ENCODE results near the gene NAT10.
"Not testable (repeated sequence)": the region's sequence is repeated elsewhere in the genome, so short reads cannot be mapped to it uniquely, and the experiment has no call there.

The NAT10 gene

DNA sequence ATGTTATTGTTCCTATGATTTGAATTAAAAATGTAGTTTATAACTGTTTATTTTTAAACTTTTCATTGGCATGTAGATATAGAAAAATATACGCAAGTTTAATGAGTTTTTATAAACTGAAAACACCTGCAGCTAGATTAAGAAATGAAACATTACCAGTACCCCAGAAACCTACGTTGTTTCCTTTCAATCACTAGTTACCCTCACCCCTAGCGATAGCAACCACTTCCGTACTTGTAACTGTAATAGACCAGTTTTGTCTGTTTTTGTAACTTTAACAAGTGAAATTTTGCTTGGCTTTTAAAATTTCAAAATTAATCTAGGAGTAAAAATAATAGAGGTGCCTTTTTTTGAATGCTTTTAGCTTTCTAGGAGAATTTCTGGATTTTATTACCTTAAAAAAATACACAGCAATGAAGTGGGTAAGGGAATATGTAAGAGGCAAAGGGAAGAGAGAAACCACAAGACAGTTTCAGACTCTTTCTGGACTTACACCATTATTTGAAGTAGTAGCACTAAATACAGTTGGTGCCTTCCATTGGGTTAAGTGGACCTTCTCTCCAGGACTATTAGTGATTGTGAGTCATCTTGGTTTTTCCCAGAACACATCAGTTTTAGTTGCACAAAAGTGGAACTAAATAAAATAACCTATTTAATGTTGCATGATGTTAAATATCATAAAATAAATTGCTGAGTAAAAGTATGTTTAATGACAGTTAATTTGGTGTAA lies 18.7 kb upstream of the NAT10 start:
- no peak for DNase-seq (ENCODE audit: low read depth, low spot score)
- Histone ChIP-seq H3K4me3 (no peak overlapping the region), H3K36me3 (ENCODE audit: insufficient read depth, low read length) (peaks cover 99% of the 10 kb centered on the region), H3K9me3 (ENCODE audit: low read depth, low read length) (no peaks in the 10 kb centered on the region), H3K9ac (ENCODE audit: insufficient read length) (no peak overlapping the region), H3K27ac (peak overlapping the region; percentile 29; the same call in 1 of the 2 replicates)
- TF ChIP-seq POLR2AphosphoS5 (IDR thresholded peaks at IDR 0.05; ENCODE audit: borderline replicate concordance, low read depth, low read length): no peak
- TF ChIP-seq EZH2 (IDR thresholded peaks at IDR 0.05): no peak

DNA sequence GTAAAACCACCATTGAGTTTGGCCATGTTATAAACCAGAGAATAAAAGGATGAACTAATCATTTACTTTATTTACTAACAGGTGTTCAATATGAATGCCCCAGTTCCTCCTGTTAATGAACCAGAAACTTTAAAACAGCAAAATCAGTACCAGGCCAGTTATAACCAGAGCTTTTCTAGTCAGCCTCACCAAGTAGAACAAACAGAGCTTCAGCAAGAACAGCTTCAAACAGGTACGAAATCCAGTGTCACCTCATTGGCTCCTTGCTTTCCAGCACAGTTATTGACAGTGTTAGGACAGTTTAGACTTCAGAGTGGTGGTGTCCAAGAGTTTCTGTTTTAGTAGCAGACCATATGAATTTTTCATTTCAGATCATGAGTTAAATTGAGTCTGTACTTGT lies 13.6 kb upstream of the NAT10 start:
- TF ChIP-seq POLR2AphosphoS5 (IDR thresholded peaks at IDR 0.05; ENCODE audit: borderline replicate concordance, low read depth, low read length): no peak
- no peak for TF ChIP-seq FOXP2 (optimal IDR thresholded peaks at IDR 0.05; ENCODE audit: control extremely low read depth, extremely low read length, insufficient read depth)
- no peaks in the 10 kb centered on the region for H3K9me3 ChIP-seq (ENCODE audit: low read depth, low read length)
- H3K36me3 ChIP-seq (ENCODE audit: insufficient read depth, low read length): peaks cover 99% of the 10 kb centered on the region
- no peak overlapping the region for H3K9ac ChIP-seq (ENCODE audit: insufficient read length)
- peak overlapping the region; percentile 39; the same call in 1 of the 2 replicates for H3K27ac ChIP-seq
- no peak for DNase-seq (ENCODE audit: low read depth, low spot score)
- H3K4me3 ChIP-seq: no peak overlapping the region

DNA sequence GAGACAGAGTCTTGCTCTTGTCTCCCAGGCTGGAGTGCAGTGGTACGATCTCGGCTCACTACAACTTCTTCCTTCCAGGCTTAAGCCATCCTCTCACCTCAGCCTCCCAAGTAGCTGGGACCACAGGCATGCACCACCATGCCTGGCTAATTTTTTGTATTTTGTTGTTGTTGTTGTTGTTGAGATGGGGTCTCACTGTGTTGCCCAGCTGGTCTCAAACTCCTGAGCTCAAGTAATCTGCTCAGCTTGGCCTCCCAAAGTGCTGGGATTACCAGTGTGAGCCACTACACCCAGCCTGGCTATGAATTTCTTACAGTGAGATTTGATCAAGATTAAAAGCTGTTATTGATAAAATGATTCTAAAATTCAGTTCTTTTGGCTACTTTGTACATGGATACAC lies 10.5 kb upstream of the NAT10 start:
- peaks cover 100% of the 10 kb centered on the region for H3K36me3 ChIP-seq (ENCODE audit: insufficient read depth, low read length)

DNA sequence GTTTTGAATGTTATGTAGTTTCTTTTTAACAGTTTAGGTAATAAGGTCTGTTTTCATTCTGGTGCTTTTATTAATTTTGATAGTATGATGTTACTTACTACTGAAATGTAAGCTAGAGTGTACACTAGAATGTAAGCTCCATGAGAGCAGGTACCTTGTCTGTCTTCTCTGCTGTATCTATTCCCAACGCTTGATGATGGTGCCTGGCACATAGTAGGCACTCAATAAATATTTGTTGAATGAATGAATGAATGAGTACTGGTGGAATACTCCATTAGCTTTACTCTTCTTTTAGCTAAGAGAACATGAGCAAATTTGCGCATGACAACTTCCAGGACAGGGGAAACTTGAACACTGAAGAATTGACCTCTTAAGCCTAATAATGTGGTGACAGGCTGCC lies 6.6 kb upstream of the NAT10 start:
- peak overlapping the region; percentile 65 for H3K27ac ChIP-seq
- H3K9ac ChIP-seq (ENCODE audit: insufficient read length): no peak overlapping the region
- no peak for DNase-seq (ENCODE audit: low read depth, low spot score)
- no peak for TF ChIP-seq POLR2AphosphoS5 (IDR thresholded peaks at IDR 0.05; ENCODE audit: borderline replicate concordance, low read depth, low read length)
- H3K9me3 ChIP-seq (ENCODE audit: low read depth, low read length): no peaks in the 10 kb centered on the region
- H3K4me3 ChIP-seq: no peak overlapping the region
- peaks cover 88% of the 10 kb centered on the region for H3K36me3 ChIP-seq (ENCODE audit: insufficient read depth, low read length)

More for the DNA sequence above, 10.5 kb upstream of the NAT10 start:
- H3K4me3 ChIP-seq; H3K9me3 ChIP-seq (ENCODE audit: low read depth, low read length); DNase-seq (ENCODE audit: low read depth, low spot score); H3K9ac ChIP-seq (ENCODE audit: insufficient read length): not testable (repeated sequence)
- H3K27ac ChIP-seq: 0 out of 2 replicates have a peak overlapping the region, but pooled peaks have one; percentile 52

DNA sequence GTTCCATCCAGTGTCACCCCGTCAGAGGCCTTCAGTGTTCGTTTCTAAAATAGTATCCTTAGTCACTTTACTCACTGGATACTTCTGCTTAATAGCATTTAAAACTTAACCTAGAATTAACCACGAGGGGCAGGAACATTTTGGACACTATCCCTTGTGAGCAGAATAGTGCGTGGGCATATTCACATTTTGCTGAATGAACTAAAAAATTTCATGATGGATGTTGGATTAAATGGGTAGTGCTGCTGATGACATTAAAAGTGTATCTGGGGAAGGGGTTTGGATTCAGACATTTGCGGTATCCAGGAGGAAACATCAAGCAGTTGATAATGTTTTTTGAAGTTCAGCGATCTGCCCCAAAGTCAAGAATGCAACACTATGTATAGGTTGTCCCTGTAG lies 750 bp upstream of the NAT10 start:
- H3K9ac ChIP-seq (ENCODE audit: insufficient read length): peak overlapping the region; percentile 90
- H3K9me3 ChIP-seq (ENCODE audit: low read depth, low read length): no peaks in the 10 kb centered on the region
- TF ChIP-seq EZH2 (IDR thresholded peaks at IDR 0.05) (no peak), FOXP2 (optimal IDR thresholded peaks at IDR 0.05; ENCODE audit: control extremely low read depth, extremely low read length, insufficient read depth) (no peak), POLR2AphosphoS5 (IDR thresholded peaks at IDR 0.05; ENCODE audit: borderline replicate concordance, low read depth, low read length) (no peak)
- no peak for DNase-seq (ENCODE audit: low read depth, low spot score)
- peak overlapping the region; percentile 97 for H3K27ac ChIP-seq
- H3K4me3 ChIP-seq: peak overlapping the region; percentile 89
- peaks cover 55% of the 10 kb centered on the region for H3K36me3 ChIP-seq (ENCODE audit: insufficient read depth, low read length)

DNA sequence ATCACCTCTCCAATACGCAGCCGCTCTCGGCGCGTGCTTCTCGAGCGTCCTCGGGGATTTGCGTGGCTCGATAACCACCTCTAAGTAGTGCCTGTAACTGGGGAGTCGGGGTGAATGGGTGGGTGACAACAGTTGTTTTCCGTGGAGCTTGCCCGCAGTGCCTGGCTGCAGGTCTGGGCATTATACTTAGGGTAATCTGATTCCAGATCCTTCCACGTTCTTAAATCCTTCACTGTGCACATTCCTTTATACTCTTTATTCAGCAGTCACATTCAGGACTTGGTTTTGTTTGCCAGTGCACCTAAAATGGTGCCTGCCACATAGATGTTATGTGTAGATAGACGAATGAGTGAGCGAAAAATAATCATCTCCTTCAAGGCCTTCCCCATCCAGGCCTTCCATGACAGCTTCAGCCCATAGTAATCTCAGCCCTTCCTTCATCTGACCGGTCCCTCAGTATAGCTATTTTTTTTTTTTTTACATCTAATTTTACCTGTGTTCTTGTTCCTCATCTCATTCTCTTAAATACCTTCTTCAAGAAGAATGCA lies 602 bp downstream of the NAT10 start:
- H3K9me3 ChIP-seq (ENCODE audit: low read depth, low read length): no peaks in the 10 kb centered on the region
- H3K36me3 ChIP-seq (ENCODE audit: insufficient read depth, low read length): peaks cover 54% of the 10 kb centered on the region
- H3K9ac ChIP-seq (ENCODE audit: insufficient read length): peak overlapping the region; percentile 90
- H3K27ac ChIP-seq: peak overlapping the region; percentile 97
- no peak for DNase-seq (ENCODE audit: low read depth, low spot score)
- H3K4me3 ChIP-seq: peak overlapping the region; percentile 89
- TF ChIP-seq EZH2 (IDR thresholded peaks at IDR 0.05) (no peak), POLR2AphosphoS5 (IDR thresholded peaks at IDR 0.05; ENCODE audit: borderline replicate concordance, low read depth, low read length) (no peak), FOXP2 (optimal IDR thresholded peaks at IDR 0.05; ENCODE audit: control extremely low read depth, extremely low read length, insufficient read depth) (no peak)

DNA sequence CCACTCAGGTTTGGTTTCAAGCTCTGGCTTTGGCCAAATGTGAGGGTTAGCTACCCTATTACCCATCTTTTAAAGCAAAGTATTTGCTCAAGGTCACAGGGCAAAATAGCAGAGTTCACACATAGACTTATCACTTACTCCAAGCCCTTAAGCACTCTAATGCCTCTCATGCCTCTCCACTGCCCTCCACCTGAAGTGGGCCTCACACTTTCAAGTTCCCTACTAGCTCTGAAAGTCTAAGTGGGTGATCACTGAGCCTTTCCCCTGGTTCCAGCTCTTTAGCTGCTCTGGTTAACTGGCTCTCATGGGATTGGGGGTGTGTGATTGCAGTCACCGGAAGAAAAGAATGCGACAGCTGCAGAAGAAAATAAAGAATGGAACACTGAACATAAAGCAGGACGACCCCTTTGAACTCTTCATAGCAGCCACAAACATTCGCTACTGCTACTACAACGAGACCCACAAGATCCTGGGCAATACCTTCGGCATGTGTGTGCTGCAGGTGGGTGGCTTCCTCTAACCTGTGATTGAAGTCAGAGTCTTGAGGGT lies 6.4 kb downstream of the NAT10 start:
- no peak overlapping the region for H3K27ac ChIP-seq
- H3K4me3 ChIP-seq: no peak overlapping the region
- H3K36me3 ChIP-seq (ENCODE audit: insufficient read depth, low read length): peaks cover 92% of the 10 kb centered on the region
- H3K9me3 ChIP-seq (ENCODE audit: low read depth, low read length): no peaks in the 10 kb centered on the region
- no peak overlapping the region for H3K9ac ChIP-seq (ENCODE audit: insufficient read length)
- TF ChIP-seq EZH2 (IDR thresholded peaks at IDR 0.05) (no peak), FOXP2 (optimal IDR thresholded peaks at IDR 0.05; ENCODE audit: control extremely low read depth, extremely low read length, insufficient read depth) (no peak), POLR2AphosphoS5 (IDR thresholded peaks at IDR 0.05; ENCODE audit: borderline replicate concordance, low read depth, low read length) (no peak)
- DNase-seq (ENCODE audit: low read depth, low spot score): no peak

DNA sequence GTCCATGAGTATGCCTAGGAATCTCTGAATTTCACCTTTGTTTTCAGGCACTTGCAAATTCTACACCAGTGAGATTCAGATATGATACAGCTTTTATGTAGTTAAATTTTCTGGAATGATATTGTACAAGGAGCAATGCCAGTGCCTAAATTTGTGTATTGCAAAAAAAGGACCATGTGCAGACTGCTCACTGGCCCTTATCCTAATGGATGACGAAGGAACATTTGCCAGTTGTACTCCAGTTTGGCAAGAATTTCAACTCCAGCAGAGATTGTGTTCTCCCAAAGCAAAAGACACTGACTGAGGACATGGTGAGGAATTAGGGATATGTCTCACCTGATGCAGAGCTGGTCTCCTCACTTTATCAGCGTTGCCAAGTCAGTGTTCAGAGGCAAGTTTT lies 8.6 kb downstream of the NAT10 start:
- Histone ChIP-seq H3K9me3 (ENCODE audit: low read depth, low read length) (no peaks in the 10 kb centered on the region), H3K4me3 (no peak overlapping the region), H3K27ac (no peak overlapping the region), H3K9ac (ENCODE audit: insufficient read length) (no peak overlapping the region), H3K36me3 (ENCODE audit: insufficient read depth, low read length) (peaks cover 95% of the 10 kb centered on the region)
- TF ChIP-seq EZH2 (IDR thresholded peaks at IDR 0.05): no peak
- TF ChIP-seq POLR2AphosphoS5 (IDR thresholded peaks at IDR 0.05; ENCODE audit: borderline replicate concordance, low read depth, low read length): no peak
- TF ChIP-seq FOXP2 (optimal IDR thresholded peaks at IDR 0.05; ENCODE audit: control extremely low read depth, extremely low read length, insufficient read depth): no peak
- DNase-seq (ENCODE audit: low read depth, low spot score): no peak

DNA sequence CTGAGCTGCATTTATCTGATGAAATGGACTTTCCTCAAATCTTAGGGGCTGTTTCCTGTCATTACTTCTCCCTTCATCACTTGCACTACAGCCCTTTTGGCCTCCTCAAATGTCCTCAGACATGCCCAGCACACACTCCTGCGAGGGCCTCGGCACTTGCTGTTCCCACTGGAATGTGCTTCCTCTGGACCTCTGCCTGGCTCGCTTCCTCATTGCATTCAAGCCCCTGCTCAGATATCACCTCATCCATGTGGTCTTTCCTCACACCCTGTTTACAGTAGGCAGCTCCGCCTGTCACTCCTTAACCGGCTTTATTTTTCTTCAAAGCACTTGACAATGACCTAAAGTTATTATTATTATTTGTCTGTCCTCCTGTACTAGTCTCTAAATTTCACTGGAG lies 9.0 kb downstream of the NAT10 start:
- no peak overlapping the region for H3K9ac ChIP-seq (ENCODE audit: insufficient read length)
- no peak for TF ChIP-seq FOXP2 (optimal IDR thresholded peaks at IDR 0.05; ENCODE audit: control extremely low read depth, extremely low read length, insufficient read depth)
- no peak overlapping the region for H3K4me3 ChIP-seq
- H3K27ac ChIP-seq: no peak overlapping the region
- H3K9me3 ChIP-seq (ENCODE audit: low read depth, low read length): no peaks in the 10 kb centered on the region
- DNase-seq (ENCODE audit: low read depth, low spot score): no peak
- peaks cover 95% of the 10 kb centered on the region for H3K36me3 ChIP-seq (ENCODE audit: insufficient read depth, low read length)

Measured in SK-N-MC (cell line).